ENCODE data around the gene GMCL1.
"Not testable (repeated sequence)": the region's sequence is repeated elsewhere in the genome, so short reads cannot be mapped to it uniquely, and the experiment has no call there.

The GMCL1 gene

GRCh38 chr2:69830045-69830905, 815 bp downstream of the GMCL1 start:
- Histone ChIP-seq H3K27me3 (ENCODE audit: insufficient read depth, poor library complexity, severe bottlenecking) (no peaks in the 10 kb centered on the region), H3K27ac (replicated peaks) (peak overlapping the region; percentile 81), H3K4me3 (replicated peaks; ENCODE audit: insufficient read depth, low read length) (peak overlapping the region; percentile 99)
- TF ChIP-seq GABPA (IDR thresholded peaks at IDR 0.05; ENCODE audit: low read depth) = no peak
- TF ChIP-seq CTCF (IDR thresholded peaks at IDR 0.05; ENCODE audit: insufficient read depth, low read length) = no peak
- TF ChIP-seq REST (IDR thresholded peaks at IDR 0.05; ENCODE audit: insufficient replicate concordance, low read depth) = no peak
- peak; percentile 71 for TF ChIP-seq SPI1 (IDR thresholded peaks at IDR 0.05; ENCODE audit: borderline replicate concordance, low read depth)
- no peak for TF ChIP-seq POLR2AphosphoS5 (IDR thresholded peaks at IDR 0.05; ENCODE audit: low read depth)
- DNase-seq (ENCODE audit: low read depth in 1 of 2, low spot score in 1 of 2) = peak; percentile 17 to 80

GRCh38 chr2:69830906-69831241, 1.4 kb downstream of the GMCL1 start:
- H3K27ac ChIP-seq (replicated peaks); DNase-seq (ENCODE audit: low read depth in 1 of 2, low spot score in 1 of 2); H3K27me3 ChIP-seq (ENCODE audit: insufficient read depth, poor library complexity, severe bottlenecking): not testable (repeated sequence)
- peak overlapping the region; percentile 99 for H3K4me3 ChIP-seq (replicated peaks; ENCODE audit: insufficient read depth, low read length)

GRCh38 chr2:69831354-69831905, 2.0 kb downstream of the GMCL1 start:
- Histone ChIP-seq H3K27ac (replicated peaks) (no peak overlapping the region), H3K4me3 (replicated peaks; ENCODE audit: insufficient read depth, low read length) (no peak overlapping the region), H3K27me3 (ENCODE audit: insufficient read depth, poor library complexity, severe bottlenecking) (no peaks in the 10 kb centered on the region)
- TF ChIP-seq SPI1 (IDR thresholded peaks at IDR 0.05; ENCODE audit: borderline replicate concordance, low read depth) (no peak), GABPA (IDR thresholded peaks at IDR 0.05; ENCODE audit: low read depth) (no peak), REST (IDR thresholded peaks at IDR 0.05; ENCODE audit: insufficient replicate concordance, low read depth) (no peak), CTCF (IDR thresholded peaks at IDR 0.05; ENCODE audit: insufficient read depth, low read length) (no peak), POLR2AphosphoS5 (IDR thresholded peaks at IDR 0.05; ENCODE audit: low read depth) (no peak)
- DNase-seq (ENCODE audit: low read depth in 1 of 2, low spot score in 1 of 2) = no peak

- Histone ChIP-seq H3K4me3 (replicated peaks; ENCODE audit: insufficient read depth, low read length) (no peak overlapping the region), H3K27me3 (ENCODE audit: insufficient read depth, poor library complexity, severe bottlenecking) (no peaks in the 10 kb centered on the region), H3K27ac (replicated peaks) (no peak overlapping the region)
- TF ChIP-seq CTCF (IDR thresholded peaks at IDR 0.05; ENCODE audit: insufficient read depth, low read length) = no peak
- no peak for TF ChIP-seq REST (IDR thresholded peaks at IDR 0.05; ENCODE audit: insufficient replicate concordance, low read depth)
- no peak for TF ChIP-seq SPI1 (IDR thresholded peaks at IDR 0.05; ENCODE audit: borderline replicate concordance, low read depth)
- TF ChIP-seq POLR2AphosphoS5 (IDR thresholded peaks at IDR 0.05; ENCODE audit: low read depth) = no peak
- no peak for TF ChIP-seq GABPA (IDR thresholded peaks at IDR 0.05; ENCODE audit: low read depth)
- no peak for DNase-seq (ENCODE audit: low read depth in 1 of 2, low spot score in 1 of 2)
Measured at GRCh38 chr2:69833752-69834151, 4.3 kb downstream of the GMCL1 start.
